H7 (cell line): ENCODE measurements around the gene SPIRE2. TPM values are rescaled to one million over a fixed set of nuclear protein-coding genes. Genes with fewer than 3 reads are reported as not detected.
A peak's percentile ranks its signal among the peaks of the same experiment; 100 is the strongest.

Experiments
- DNase-seq: peaks from one replicate; pipeline ENCODE4 v3.0.0; 2012
- H3K27me3 ChIP-seq: 2 replicates; pipeline ENCODE4 v1.6.0; 2011; ENCODE audit warnings: mild to moderate bottlenecking, low read length; ENCODE audit not compliant: control insufficient read depth, insufficient read depth
- H3K36me3 ChIP-seq: replicated peaks from 2 replicates; pipeline ENCODE4 v1.5.1; 2011; ENCODE audit warnings: low read length; ENCODE audit not compliant: control insufficient read depth, insufficient read depth
- H3K4me3 ChIP-seq: 2 replicates; pipeline ENCODE4 v1.5.1; 2011; ENCODE audit warnings: low read depth, mild to moderate bottlenecking, control low read depth, low read length, moderate library complexity; ENCODE audit not compliant: insufficient read depth
- total RNA-seq: library from RNA; depleted of rRNA; stranded (reverse); fragments of >200 nt; shearing (Covaris generic); gene quantifications from 2 replicates; pipeline ENCODE4 v1.2.3, GENCODE V29; 2014

The SPIRE2 gene
- total RNA-seq, 1 experiment from 2014 or later, result 9.6 TPM

DNA sequence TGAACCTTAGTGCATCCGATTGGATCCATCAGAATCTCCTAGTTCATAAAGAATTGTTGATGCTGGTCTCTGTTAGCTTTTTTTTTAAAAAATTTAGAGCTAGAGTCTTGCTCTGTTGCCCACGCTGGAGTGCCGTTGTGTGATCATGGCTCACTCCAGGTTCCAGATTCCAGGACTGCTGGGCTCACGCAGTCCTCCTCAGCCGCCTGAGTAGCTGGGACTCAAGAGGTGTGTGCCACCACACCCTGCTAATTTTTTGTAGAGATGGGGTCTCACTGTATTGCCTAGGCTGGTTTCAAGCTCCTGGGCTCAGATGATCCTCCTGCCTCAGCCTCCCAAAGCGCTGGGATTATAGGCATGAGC is 53.1 kb downstream of the SPIRE2 start:
- H3K36me3 ChIP-seq, result peaks cover 21% of the 10 kb centered on the region
- no peak for DNase-seq
- no peak overlapping the region for H3K4me3 ChIP-seq
- no peaks in the 10 kb centered on the region for H3K27me3 ChIP-seq

DNA sequence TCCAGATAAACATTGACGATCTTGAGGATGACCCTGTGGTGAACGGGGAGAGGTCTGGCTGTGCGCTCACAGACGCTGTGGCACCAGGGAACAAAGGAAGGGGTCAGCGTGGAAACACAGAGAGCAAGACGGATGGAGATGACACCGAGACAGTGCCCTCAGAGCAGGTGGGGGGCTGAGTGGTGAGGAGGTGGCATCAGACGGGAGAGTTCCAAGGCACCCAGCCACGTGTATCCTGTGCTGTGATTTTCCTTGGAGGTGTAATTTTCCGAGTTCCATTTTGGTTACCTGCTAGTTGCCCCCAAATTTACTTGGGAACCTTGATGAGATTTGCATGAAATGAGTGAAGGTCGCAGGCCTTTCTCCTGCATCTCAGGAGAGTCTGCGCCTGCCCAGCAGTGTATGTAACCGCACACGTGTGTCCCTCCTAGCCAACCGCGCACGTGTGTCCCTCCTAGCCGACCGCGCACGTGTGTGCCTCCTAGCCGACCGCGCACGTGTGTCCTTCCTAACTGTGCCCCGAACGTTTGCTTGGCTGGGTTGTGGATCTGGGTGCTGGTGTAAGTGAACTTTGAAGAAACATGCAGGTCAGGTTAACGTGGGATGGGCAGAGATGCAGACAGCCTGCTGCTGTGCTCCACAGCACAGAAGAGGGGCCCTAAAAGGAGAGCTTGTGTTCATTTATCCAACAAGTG is 55.2 kb downstream of the SPIRE2 start:
- DNase-seq, result no peak
- no peak overlapping the region for H3K4me3 ChIP-seq
- peaks cover 30% of the 10 kb centered on the region for H3K36me3 ChIP-seq
- no peaks in the 10 kb centered on the region for H3K27me3 ChIP-seq

DNA sequence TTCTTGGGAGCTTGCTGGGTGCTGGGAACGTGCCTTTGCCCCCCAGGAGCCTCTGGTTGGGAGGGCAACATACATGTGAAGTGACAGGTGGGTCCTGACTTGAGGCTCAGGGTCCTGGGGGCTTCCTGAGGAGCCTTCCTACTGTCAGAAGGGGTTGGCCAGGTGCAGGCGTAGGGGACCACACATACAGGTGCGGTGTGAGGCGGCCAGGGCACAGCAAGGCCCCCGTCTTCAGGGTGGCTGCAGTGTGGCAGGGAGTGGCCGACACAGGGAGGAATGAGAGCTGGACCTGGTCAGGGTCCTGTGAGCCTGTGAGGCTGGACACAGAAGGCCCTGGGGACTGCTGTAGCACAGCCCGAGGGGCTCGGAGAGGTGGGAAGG is 55.8 kb downstream of the SPIRE2 start:
- H3K36me3 ChIP-seq, result peaks cover 27% of the 10 kb centered on the region
- no peak for DNase-seq
- no peaks in the 10 kb centered on the region for H3K27me3 ChIP-seq
- no peak overlapping the region for H3K4me3 ChIP-seq

DNA sequence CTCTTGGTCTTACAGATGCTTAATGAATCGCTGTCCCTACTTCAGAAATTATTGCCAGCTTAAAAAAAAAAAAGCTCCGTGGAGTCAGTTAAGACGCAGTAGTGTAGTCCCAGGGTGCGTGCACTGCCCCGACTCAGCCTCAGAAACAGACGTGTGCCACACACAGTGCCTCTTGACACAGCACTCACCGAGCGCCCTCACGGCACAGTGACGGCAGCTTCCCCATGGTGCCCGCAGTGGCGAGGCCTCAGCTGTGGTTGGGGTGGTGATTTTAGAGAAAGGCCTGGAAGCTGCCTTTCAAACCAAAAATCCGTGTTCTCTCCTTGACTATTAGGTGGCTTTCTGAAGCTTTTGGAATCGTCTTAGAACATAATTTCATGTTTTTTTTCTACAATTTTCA is 59.0 kb downstream of the SPIRE2 start:
- Histone ChIP-seq H3K27me3 (no peaks in the 10 kb centered on the region), H3K36me3 (peaks cover 31% of the 10 kb centered on the region), H3K4me3 (no peak overlapping the region)
- no peak for DNase-seq

DNA sequence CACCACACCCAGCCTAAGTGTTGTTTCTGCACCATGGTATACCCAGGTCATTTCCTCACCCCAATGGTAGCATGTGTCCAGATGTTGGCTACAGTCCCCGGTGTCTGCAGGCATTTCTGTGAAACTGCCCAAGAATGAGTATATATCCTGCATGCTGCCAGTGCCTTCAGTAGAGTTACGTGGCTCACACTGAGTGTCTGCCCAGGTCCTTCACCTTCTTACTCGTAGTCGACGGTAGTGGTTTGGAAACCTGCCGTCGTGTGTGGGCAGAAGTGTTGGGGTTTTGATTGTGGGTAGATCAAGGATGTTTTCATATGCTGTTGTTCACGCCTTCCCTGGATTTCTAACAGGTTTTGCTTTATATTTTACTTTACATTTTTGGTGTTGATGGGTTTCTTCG is 61.9 kb downstream of the SPIRE2 start:
- Histone ChIP-seq H3K36me3 (peaks cover 20% of the 10 kb centered on the region), H3K4me3 (no peak overlapping the region), H3K27me3 (no peaks in the 10 kb centered on the region)
- DNase-seq, result no peak

DNA sequence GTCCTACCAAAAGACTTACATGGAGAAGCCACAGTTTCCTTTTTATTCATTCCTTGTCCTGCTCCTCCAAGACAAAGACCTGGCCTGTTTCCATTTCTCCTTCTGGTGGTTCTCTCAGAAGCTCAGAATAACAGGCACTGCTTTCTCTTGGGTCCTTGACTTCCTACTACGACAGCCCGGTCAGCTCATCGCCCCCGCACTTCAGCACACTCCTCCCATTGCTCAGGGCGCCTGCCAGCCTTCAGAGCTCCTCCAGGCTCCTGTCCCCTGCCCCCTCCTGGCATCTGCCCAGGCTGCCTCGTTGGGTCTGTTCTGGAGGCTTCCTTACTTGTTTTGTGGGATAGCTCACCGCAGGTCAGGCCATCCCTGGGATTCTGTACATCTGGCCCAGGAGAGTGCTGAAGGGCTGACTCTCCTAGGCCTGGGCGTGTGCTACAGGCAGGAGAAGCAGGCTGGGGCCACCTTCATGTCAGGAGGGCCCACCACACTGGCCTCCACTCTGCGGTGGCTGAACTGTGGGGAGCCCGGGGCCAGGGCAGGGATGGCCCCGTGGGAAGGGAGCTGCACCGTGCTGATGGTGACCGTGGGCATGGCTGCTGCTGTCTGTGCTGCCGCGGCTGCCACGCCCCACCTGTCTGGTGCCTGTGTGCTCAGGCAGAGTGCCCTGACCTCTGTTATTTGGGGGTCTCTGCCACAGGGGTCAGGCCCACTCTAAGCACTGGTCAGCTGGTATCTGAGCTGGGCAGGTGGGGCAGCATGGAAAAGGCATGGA is 62.8 kb downstream of the SPIRE2 start:
- Histone ChIP-seq H3K4me3 (no peak overlapping the region), H3K36me3 (peaks cover 18% of the 10 kb centered on the region), H3K27me3 (no peaks in the 10 kb centered on the region)
- DNase-seq, result no peak

DNA sequence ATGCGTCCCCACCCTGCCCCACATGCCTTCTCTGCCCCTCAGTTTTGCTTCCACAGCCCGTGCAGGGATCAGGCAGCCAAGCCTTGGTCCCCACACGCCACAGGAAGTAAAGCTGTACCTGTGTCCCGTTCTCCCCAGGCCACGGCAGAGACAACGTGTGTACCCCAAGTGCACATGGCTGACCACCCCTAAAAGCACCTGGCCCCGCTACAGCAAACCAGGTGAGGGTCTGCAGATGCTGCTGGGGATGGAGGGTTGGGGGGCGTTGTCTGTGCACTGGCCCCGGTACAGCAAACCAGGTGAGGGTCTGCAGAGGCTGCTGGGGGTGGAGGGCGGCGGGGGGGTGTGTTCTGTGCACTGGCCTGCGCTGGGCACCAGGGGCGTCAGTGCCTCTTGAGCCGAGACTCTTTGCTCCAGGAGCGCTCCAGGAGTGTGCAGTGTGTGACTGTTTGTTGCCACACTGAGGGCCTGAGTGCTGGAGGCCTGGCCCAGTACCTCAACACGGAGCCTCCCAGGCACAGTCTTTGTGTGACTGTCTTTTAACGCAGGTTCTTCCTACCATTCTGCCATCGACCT is 63.9 kb downstream of the SPIRE2 start:
- no peaks in the 10 kb centered on the region for H3K27me3 ChIP-seq
- peaks cover 18% of the 10 kb centered on the region for H3K36me3 ChIP-seq
- DNase-seq, result peak; percentile 78
- no peak overlapping the region for H3K4me3 ChIP-seq

DNA sequence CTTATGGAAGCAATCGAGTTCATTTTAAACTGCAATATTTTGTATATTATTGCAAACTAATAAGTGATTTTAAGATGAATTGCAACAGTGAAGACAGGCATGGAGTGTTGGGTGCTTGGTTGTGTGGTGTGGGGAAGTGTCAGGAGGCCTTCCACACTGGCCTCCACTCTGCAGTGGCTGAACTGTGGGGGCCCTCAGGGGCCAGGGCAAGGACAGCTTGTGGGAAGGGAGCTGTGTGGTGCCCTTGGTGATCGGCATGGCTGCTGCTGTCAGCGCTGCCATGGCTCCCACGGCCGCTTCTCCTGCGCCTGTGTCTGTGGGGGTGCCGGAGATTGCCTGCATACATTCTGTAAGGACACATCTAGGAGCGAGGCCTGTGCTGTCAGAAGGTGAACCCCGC is 64.4 kb downstream of the SPIRE2 start:
- DNase-seq, result no peak
- H3K36me3 ChIP-seq, result peaks cover 16% of the 10 kb centered on the region
- no peaks in the 10 kb centered on the region for H3K27me3 ChIP-seq
- no peak overlapping the region for H3K4me3 ChIP-seq

DNA sequence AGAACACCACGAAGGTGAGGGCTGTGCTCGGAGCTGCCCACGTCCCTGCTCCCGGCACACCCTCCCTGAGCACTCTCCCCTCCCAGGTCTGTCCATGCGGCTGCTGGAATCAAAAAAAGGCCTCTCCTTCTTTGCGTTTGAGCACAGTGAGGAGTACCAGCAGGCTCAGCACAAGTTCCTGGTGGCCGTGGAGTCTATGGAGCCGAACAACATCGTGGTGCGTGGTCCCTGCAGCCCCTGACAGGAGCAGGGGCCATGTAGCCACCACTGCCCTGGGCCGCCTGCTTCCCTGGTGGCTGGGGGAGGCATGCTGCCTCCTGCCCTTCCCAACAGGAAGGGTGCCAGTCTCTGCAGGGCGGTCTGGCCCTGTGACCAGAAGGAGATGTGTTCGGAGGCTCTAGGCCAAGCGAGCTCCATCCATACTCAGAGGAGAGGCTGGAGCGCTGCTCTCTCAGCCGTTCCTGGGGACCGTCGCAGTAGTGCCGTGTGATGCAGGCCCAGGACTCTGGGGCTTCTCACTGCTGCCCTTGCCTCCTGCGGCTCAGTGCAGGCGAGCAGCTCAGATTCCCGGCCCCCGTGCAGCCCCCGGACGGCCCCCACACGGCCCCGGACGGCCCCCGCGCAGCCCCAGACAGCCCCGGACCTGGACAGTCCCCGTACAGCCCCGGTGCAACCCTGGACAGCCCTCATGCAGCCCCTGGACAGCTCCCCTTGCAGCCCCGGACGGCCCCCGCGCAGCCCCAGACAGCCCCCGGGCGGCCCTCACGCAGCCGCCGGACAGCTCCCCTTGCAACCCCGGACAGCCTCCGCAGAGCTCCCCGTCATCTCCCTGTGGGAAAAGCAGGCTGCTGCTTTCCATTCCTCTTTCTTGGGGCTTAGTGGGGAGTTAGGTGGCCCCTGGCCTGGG is 65.6 kb downstream of the SPIRE2 start:
- H3K4me3 ChIP-seq, result no peak overlapping the region
- DNase-seq, result peak; percentile 57
- no peaks in the 10 kb centered on the region for H3K27me3 ChIP-seq
- H3K36me3 ChIP-seq, result peaks cover 19% of the 10 kb centered on the region

DNA sequence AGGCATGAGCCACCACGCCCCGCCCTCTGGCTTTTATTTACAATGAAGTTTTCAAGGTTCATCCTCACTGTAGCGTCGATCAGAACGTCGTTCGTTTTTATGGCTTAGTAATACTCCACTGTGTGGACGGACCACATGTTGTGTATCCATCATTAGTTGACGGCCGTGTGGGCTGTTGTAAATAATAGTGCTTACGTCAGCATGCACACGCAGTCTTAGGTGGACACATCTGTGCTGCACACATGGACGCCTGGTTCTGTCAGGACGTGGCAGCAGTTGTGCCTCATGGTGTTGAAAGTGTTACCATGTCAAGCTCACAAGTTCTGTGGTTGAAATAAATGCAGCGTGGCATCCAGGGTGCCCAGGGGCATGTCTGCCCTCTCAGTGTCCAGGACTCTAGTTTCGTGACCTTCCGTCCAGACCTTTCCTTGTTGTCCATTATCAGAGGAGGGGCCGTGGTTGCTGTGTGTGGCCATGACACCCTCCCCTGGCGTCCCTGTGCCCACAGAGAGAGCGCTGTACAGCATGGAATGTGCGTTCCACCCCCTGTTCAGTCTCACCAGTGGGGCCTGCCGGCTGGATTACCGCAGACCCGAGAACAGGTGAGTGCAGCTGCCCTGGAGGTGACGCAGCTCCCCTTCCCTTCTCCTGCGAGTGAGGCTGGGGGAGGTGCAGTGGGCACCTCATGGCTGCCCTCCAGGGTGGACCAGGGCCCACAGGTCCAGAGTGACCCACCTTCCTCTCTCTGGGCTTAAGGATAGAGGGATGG is 67.4 kb downstream of the SPIRE2 start:
- no peak overlapping the region for H3K4me3 ChIP-seq
- peaks cover 22% of the 10 kb centered on the region for H3K36me3 ChIP-seq
- no peaks in the 10 kb centered on the region for H3K27me3 ChIP-seq
- DNase-seq, result no peak

DNA sequence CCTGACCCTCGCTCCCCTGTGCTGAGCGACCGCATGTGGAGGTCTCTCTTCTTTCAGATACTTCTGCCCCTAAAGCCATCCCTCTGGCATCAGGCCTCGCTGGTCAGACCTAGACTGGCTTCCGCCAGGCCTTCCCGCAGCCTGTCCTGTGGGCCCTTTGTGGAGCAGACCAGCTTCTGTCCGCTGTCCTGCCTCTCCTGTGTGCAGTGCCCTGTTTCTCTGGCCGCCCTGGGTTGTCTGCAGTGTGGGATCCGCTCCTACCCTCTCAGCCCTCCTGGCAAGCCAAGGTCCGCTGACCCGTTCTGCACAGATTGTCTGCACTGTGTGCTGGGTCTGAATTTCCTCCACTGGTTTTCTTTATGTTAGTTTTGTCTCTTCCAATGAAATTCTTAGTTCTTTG is 68.9 kb downstream of the SPIRE2 start:
- H3K27me3 ChIP-seq, result no peaks in the 10 kb centered on the region
- no peak for DNase-seq
- H3K4me3 ChIP-seq, result no peak overlapping the region
- H3K36me3 ChIP-seq, result peaks cover 20% of the 10 kb centered on the region

DNA sequence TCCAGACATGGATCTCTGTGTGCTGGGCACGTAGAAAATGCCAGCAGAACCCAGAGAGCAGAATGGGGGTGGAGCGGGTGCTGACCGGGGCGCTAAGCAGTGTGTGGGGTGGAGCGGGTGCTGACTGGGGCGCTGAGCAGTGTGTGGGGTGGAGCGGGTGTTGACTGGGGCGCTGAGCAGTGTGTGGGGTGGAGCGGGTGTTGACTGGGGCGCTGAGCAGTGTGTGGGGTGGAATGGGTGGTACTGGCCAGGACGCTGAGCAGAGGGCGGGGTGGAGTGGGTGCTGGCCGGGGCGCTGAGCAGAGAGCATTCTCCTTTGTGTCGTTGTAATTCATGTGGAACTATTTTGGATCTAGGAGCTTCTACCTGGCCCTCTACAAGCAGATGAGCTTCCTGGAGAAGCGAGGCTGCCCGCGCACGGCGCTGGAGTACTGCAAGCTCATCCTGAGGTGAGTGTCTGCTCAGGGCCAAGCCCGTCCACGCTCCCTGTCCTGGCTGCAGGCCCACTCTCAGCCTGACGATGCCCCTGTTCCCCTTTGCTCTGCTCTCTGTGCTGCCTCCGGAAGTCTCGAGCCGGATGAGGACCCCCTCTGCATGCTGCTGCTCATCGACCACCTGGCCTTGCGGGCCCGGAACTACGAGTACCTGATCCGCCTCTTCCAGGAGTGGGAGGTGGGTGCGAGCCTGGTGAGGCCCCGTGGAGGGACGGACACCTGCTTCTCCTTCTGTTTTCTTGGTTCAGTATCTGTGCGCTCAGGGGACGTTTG is 70.1 kb downstream of the SPIRE2 start:
- H3K4me3 ChIP-seq, result no peak overlapping the region
- no peaks in the 10 kb centered on the region for H3K27me3 ChIP-seq
- no peak for DNase-seq
- H3K36me3 ChIP-seq, result peaks cover 17% of the 10 kb centered on the region

DNA sequence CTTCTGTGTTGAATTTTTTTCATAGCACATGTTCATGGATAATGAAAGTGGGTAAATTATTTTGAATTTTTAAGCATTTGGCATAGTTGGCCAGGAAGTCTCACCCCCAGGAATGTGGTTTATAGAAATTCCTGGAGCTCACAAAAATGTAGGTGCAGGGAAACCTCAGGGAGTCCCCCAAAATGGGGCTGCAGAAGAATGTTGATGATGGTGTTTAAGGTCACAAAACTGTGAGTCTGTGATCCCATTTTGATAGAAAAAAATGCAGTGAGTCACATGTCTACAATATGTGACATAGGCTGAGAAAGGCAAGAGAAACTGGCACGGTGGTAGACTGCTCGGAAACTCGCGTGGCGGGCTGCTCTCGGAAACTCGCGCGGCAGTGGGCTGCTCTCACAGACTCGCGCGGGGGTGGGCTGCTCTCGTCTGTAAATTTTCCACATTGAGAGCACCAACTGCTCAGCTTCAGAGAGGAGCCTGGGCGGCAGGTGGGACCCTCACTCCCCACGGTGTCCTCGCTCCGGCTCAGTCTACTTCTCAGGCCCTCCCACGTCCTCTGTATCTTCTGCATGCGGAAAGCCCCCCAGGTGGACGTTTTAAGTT is 71.7 kb downstream of the SPIRE2 start:
- DNase-seq, result no peak
- Histone ChIP-seq H3K4me3 (no peak overlapping the region), H3K27me3 (no peaks in the 10 kb centered on the region), H3K36me3 (peaks cover 17% of the 10 kb centered on the region)
